Body of pancreas (tissue), 4 donors: ENCODE results near the gene PRPF40A. TPM values are rescaled to one million over a fixed set of nuclear protein-coding genes. Genes with fewer than 3 reads are reported as not detected.

ENCODE experiments used
- ATAC-seq: fragments of 150-250 bp; one replicate; pipeline ENCODE4 v1.9.1; 2016
- DNase-seq, 4 donors: peaks; one replicate each; pipeline ENCODE4 v3.0.0-alpha.2; 2019
- H3K27ac ChIP-seq, 4 donors: fragments of 200-600 bp; sonication (generic); 1 replicate in 3 of 4; 2 replicates in 1 of 4; pipeline versions ENCODE4 v1.5.1 to v1.6.1; 2016 to 2019; ENCODE audit warnings: mild to moderate bottlenecking in 1 of 4, mixed read lengths in 1 of 4, moderate library complexity in 1 of 4
- H3K27me3 ChIP-seq, 2 donors: fragments of 200-600 bp; sonication (generic); one replicate each; pipeline ENCODE4 v1.6.0; 2016; ENCODE audit warnings: mild to moderate bottlenecking in 1 of 2
- H3K36me3 ChIP-seq, 2 donors: fragments of 200-600 bp; sonication (generic); replicated peaks in 1 of 2; 2 replicates each; pipeline ENCODE4 v1.5.1; 2016; ENCODE audit warnings: low read depth in 2 of 2; ENCODE audit not compliant: insufficient read depth in 1 of 2
- H3K4me1 ChIP-seq: fragments of 200-600 bp; sonication (generic); one replicate; pipeline ENCODE4 v1.6.0; 2016
- H3K4me3 ChIP-seq, 2 donors: fragments of 200-600 bp; sonication (generic); 1 replicate in 1 of 2; 2 replicates in 1 of 2; pipeline ENCODE4 v1.5.1; 2016 to 2019
- H3K9me3 ChIP-seq, 3 donors: fragments of 200-600 bp; sonication (generic); 1 replicate in 2 of 3; 2 replicates in 1 of 3; pipeline ENCODE4 v1.5.1; 2016
- POLR2A ChIP-seq, 3 donors: fragments of 450-650 bp; IDR thresholded peaks; one replicate each; pipeline ENCODE4 v1.6.1; 2016; ENCODE audit warnings: antibody characterized with exemption in 3 of 3, mild to moderate bottlenecking in 2 of 3
- WGBS, 2 donors: methylation state at CpG; one replicate each; pipeline ENCODE4 v1.1.5; 2017; 5-methylcytosine and 5-hydroxymethylcytosine counted together
- intact Hi-C: fragments of 100-400 bp; cut with DNase I; formaldehyde crosslinking; loops from one replicate; pipeline ENCODE4 v1.15.1; 2023
- total RNA-seq, 2 donors: library from RNA; depleted of rRNA; stranded (reverse); fragments of >200 nt; gene quantifications; one replicate each; pipeline ENCODE4 v1.1.0, GENCODE V29; 2016
- TF ChIP-seq, protein P1 (sequence below), 7 experiments: fragments of 450-650 bp in 4 of 7; fragments of 200-600 bp in 3 of 7; sonication (generic) in 3 of 7; IDR thresholded peaks; one replicate each; pipeline ENCODE4 v1.5.1; 2016 to 2019; ENCODE audit warnings: antibody characterized with exemption in 7 of 7

PRPF40A gene
- total RNA-seq, 2 donors from 2014 or later: 38.9 to 52.7 TPM

DNA sequence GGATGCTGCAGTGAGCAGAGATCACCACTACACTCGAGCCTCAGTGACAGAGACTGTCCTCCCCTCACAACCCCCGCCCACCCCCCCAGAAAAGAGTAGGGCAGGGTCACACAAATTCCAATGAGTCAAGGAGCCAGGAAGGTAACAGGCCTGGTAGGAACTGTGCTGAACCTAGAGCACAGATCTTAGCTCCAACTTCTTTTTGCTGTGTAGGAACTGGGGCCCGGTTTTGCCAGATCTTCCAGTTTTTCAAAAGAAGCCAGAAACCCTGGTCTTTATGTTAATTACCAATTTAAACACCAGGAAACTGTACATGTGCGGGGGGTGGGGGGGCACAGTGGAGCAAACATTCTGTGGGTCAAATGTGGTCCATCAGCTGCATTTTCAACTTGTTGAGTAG is 71.0 kb downstream of the PRPF40A start:
- no peak overlapping the region for H3K27ac ChIP-seq
- H3K36me3 ChIP-seq: peaks cover 0 to 9% of the 10 kb centered on the region in 2 donors
- intact Hi-C loops: no loop called here
- H3K4me1 ChIP-seq: peaks cover 13% of the 10 kb centered on the region
- DNase-seq (no peak), ATAC-seq (no peak)
- no peak overlapping the region for H3K4me3 ChIP-seq
- no peaks in the 10 kb centered on the region for H3K9me3 ChIP-seq
- TF ChIP-seq, protein P1, sequence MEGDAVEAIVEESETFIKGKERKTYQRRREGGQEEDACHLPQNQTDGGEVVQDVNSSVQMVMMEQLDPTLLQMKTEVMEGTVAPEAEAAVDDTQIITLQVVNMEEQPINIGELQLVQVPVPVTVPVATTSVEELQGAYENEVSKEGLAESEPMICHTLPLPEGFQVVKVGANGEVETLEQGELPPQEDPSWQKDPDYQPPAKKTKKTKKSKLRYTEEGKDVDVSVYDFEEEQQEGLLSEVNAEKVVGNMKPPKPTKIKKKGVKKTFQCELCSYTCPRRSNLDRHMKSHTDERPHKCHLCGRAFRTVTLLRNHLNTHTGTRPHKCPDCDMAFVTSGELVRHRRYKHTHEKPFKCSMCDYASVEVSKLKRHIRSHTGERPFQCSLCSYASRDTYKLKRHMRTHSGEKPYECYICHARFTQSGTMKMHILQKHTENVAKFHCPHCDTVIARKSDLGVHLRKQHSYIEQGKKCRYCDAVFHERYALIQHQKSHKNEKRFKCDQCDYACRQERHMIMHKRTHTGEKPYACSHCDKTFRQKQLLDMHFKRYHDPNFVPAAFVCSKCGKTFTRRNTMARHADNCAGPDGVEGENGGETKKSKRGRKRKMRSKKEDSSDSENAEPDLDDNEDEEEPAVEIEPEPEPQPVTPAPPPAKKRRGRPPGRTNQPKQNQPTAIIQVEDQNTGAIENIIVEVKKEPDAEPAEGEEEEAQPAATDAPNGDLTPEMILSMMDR (IDR thresholded peaks at IDR 0.05): no peak
- no peak for TF ChIP-seq POLR2A (IDR thresholded peaks at IDR 0.05)
- no peaks in the 10 kb centered on the region for H3K27me3 ChIP-seq
- 65 to 67% methylated on average over 4 of the region's 4 CpGs for WGBS, 2 donors

DNA sequence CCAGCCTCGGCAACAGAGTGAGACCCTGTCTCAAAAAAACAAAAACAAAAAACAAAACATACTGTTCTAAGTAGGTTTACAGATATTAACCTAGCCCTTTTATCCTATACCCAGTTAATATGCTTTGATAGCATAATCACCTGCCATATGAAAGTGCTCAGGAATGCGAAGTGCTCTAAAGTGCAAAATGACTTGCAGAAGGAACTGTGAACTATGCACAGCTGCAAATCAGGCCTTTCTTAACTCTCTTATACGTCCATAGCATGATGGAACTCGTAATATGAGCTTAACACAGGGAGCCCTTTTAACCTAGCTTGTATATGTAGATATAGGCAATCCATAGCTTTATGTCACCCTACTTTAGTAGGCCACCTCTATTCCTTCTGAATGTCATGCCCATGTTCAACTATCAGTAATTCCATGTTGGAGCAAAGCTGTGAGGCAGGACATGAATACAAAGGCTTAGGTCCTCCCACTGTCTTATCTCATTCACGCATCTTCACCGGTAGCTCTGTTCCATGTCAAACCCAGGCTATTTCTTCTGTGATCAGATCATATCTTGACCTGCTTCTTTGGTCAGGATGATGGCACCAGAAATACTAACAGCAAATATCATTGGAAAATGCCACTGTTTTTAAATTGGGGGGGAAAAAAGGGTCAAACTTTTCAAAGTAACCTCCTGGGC is 72.9 kb downstream of the PRPF40A start:
- no peak for DNase-seq
- peaks cover 0 to 13% of the 10 kb centered on the region in 2 donors for H3K36me3 ChIP-seq
- H3K27ac ChIP-seq: no peak overlapping the region
- no peak overlapping the region for H3K4me3 ChIP-seq
- no peaks in the 10 kb centered on the region for H3K9me3 ChIP-seq
- no peak for ATAC-seq
- intact Hi-C loops: no loop called here
- 88 to 93% methylated on average over 6 of the region's 6 CpGs for WGBS, 2 donors
- no peaks in the 10 kb centered on the region for H3K27me3 ChIP-seq
- TF ChIP-seq, protein P1 (IDR thresholded peaks at IDR 0.05): no peak
- no peak for TF ChIP-seq POLR2A (IDR thresholded peaks at IDR 0.05)
- H3K4me1 ChIP-seq: peaks cover 13% of the 10 kb centered on the region

DNA sequence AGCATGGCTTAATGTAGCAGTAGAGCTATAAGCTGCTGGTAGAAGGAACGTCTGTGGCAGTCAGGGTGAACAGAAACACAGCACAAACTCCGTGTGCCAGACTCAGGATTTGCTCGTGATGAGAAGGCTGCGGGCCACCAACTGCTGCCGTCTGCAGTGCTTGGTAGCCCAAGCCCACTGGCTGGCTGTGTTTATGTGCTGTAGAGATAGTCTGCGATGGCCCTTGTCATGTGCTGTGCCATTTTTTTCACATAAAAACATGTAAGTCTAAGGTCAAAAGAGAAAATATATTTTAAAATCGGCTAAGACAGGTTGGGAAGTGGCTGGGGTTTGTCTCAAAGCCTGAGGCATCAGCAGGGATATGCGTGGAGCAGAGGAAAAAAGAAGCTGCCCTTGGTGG is 78.7 kb downstream of the PRPF40A start:
- no peak for DNase-seq
- 69 to 74% methylated on average over 8 of the region's 8 CpGs for WGBS, 2 donors
- no peaks in the 10 kb centered on the region for H3K9me3 ChIP-seq
- H3K4me3 ChIP-seq: no peak overlapping the region
- H3K27me3 ChIP-seq: no peaks in the 10 kb centered on the region
- H3K27ac ChIP-seq: no peak overlapping the region
- no peak for ATAC-seq
- no peak for TF ChIP-seq POLR2A (IDR thresholded peaks at IDR 0.05)
- TF ChIP-seq, protein P1 (IDR thresholded peaks at IDR 0.05): no peak
- intact Hi-C loops: loop anchor here (5.0 to 10.0 kb wide), 2 partner anchors 446 to 594 kb away; no protein-coding TSS in a partner anchor
- peaks cover 0 to 11% of the 10 kb centered on the region in 2 donors for H3K36me3 ChIP-seq
- no peaks in the 10 kb centered on the region for H3K4me1 ChIP-seq

DNA sequence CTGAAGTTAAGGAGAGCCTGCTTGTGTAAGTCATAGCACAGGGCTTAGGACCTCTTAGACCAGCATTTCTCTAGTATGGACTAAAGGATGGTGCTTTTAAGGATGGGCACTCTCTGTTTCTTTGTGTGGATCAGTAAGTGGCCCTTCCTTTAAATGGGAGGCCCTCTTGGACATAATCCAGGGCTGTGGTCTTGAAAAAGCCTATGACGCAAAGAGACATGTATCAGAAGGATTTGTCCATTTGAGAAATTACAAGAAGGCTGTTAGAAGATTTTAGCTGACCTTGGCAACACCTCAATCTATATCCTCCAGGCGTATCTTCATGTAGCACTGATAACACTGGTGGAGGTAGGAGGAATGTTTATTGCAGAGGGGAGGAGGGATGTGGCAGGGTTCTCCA is 79.2 kb downstream of the PRPF40A start:
- Histone ChIP-seq H3K27me3 (no peaks in the 10 kb centered on the region), H3K4me1 (no peaks in the 10 kb centered on the region), H3K27ac (no peak overlapping the region), H3K9me3 (no peaks in the 10 kb centered on the region), H3K4me3 (no peak overlapping the region), H3K36me3 (peaks cover 0 to 8% of the 10 kb centered on the region in 2 donors)
- ATAC-seq: no peak
- DNase-seq: no peak
- 64 to 88% methylated on average over 2 of the region's 2 CpGs for WGBS, 2 donors
- TF ChIP-seq POLR2A (IDR thresholded peaks at IDR 0.05): no peak
- TF ChIP-seq, protein P1 (IDR thresholded peaks at IDR 0.05): no peak
- intact Hi-C loops: loop anchor here (5.0 to 10.0 kb wide), 2 partner anchors 446 to 593 kb away; no protein-coding TSS in a partner anchor

DNA sequence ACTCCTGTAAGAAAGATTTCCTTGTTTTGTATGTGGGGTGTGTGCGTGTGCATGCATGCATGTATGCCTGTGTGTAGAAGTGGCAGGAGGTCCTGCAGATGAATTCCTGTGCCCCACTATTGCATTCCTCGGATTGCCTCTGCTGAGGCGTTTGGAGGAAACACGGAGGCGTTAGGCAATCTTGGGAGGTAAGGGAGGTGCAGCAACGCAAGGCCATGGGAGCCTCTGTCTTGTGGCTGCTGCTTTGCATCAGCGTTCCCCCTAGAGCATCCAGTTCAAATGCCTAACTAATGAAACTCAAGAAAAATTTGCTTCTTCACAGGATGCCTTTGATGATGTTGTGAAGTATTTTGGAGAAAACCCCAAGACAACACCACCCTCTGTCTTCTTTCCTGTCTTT is 80.0 kb downstream of the PRPF40A start:
- no peaks in the 10 kb centered on the region for H3K27me3 ChIP-seq
- intact Hi-C loops: loop anchor here (5.0 to 10.0 kb wide), 2 partner anchors 445 to 592 kb away; no protein-coding TSS in a partner anchor
- H3K9me3 ChIP-seq: no peaks in the 10 kb centered on the region
- DNase-seq (no peak), ATAC-seq (no peak)
- peaks cover 0 to 6% of the 10 kb centered on the region in 2 donors for H3K36me3 ChIP-seq
- no peak overlapping the region for H3K27ac ChIP-seq
- 81 to 85% methylated on average over 7 of the region's 7 CpGs for WGBS, 2 donors
- H3K4me1 ChIP-seq: no peaks in the 10 kb centered on the region
- H3K4me3 ChIP-seq: no peak overlapping the region
- TF ChIP-seq, protein P1 (IDR thresholded peaks at IDR 0.05): no peak
- no peak for TF ChIP-seq POLR2A (IDR thresholded peaks at IDR 0.05)
